Parathyroid adenoma (tissue), 2 donors: ENCODE data around the gene NPTXR.

Experiments
- H2AFZ ChIP-seq: fragments of 300-600 bp; sonication (generic); one replicate; pipeline ENCODE4 v1.7.0; 2017; ENCODE audit warnings: antibody characterized with exemption, mild to moderate bottlenecking
- H3K27ac ChIP-seq: fragments of 300-600 bp; sonication (generic); one replicate; pipeline ENCODE4 v1.7.0; 2017
- H3K27me3 ChIP-seq: fragments of 300-600 bp; sonication (generic); one replicate; pipeline ENCODE4 v1.7.0; 2017; ENCODE audit warnings: low read length; ENCODE audit not compliant: control insufficient read depth, insufficient read depth
- H3K36me3 ChIP-seq: fragments of 300-600 bp; sonication (generic); one replicate; pipeline ENCODE4 v1.7.0; 2017; ENCODE audit warnings: low read length; ENCODE audit not compliant: control insufficient read depth, insufficient read depth
- H3K4me1 ChIP-seq: fragments of 300-600 bp; sonication (generic); one replicate; pipeline ENCODE4 v1.7.0; 2017; ENCODE audit warnings: control low read depth
- H3K4me2 ChIP-seq: fragments of 300-600 bp; sonication (generic); one replicate; pipeline ENCODE4 v1.7.0; 2017; ENCODE audit warnings: low read length
- H3K4me3 ChIP-seq: fragments of 300-600 bp; sonication (generic); one replicate; pipeline ENCODE4 v1.7.0; 2017; ENCODE audit warnings: low read depth, low read length
- H3K79me2 ChIP-seq: fragments of 300-600 bp; sonication (generic); one replicate; pipeline ENCODE4 v1.7.0; 2017; ENCODE audit warnings: control low read depth
- H3K9ac ChIP-seq: fragments of 300-600 bp; sonication (generic); one replicate; pipeline ENCODE4 v1.7.0; 2017; ENCODE audit warnings: mild to moderate bottlenecking
- H3K9me3 ChIP-seq: fragments of 300-600 bp; sonication (generic); one replicate; pipeline ENCODE4 v1.7.0; 2017; ENCODE audit warnings: low read length; ENCODE audit not compliant: control insufficient read depth
- TF ChIP-seq, protein P1 (sequence below): fragments of 300-600 bp; sonication (generic); IDR thresholded peaks from one replicate; pipeline ENCODE4 v1.7.0; 2017; ENCODE audit warnings: antibody characterized with exemption, mild to moderate bottlenecking
- donor health status: primary hyperparathyroidism.

Gene NPTXR

GRCh38 chr22:38802671-38803121 lies 41.1 kb downstream of the NPTXR start:
- Histone ChIP-seq H3K27me3 (no peaks in the 10 kb centered on the region), H3K9ac (no peak overlapping the region), H3K4me1 (no peaks in the 10 kb centered on the region), H3K79me2 (no peaks in the 10 kb centered on the region), H3K27ac (no peak overlapping the region), H2AFZ (no peak overlapping the region), H3K36me3 (no peaks in the 10 kb centered on the region), H3K4me3 (no peak overlapping the region), H3K9me3 (no peaks in the 10 kb centered on the region), H3K4me2 (no peak overlapping the region)
- TF ChIP-seq, protein P1, sequence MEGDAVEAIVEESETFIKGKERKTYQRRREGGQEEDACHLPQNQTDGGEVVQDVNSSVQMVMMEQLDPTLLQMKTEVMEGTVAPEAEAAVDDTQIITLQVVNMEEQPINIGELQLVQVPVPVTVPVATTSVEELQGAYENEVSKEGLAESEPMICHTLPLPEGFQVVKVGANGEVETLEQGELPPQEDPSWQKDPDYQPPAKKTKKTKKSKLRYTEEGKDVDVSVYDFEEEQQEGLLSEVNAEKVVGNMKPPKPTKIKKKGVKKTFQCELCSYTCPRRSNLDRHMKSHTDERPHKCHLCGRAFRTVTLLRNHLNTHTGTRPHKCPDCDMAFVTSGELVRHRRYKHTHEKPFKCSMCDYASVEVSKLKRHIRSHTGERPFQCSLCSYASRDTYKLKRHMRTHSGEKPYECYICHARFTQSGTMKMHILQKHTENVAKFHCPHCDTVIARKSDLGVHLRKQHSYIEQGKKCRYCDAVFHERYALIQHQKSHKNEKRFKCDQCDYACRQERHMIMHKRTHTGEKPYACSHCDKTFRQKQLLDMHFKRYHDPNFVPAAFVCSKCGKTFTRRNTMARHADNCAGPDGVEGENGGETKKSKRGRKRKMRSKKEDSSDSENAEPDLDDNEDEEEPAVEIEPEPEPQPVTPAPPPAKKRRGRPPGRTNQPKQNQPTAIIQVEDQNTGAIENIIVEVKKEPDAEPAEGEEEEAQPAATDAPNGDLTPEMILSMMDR = no peak

DNA sequence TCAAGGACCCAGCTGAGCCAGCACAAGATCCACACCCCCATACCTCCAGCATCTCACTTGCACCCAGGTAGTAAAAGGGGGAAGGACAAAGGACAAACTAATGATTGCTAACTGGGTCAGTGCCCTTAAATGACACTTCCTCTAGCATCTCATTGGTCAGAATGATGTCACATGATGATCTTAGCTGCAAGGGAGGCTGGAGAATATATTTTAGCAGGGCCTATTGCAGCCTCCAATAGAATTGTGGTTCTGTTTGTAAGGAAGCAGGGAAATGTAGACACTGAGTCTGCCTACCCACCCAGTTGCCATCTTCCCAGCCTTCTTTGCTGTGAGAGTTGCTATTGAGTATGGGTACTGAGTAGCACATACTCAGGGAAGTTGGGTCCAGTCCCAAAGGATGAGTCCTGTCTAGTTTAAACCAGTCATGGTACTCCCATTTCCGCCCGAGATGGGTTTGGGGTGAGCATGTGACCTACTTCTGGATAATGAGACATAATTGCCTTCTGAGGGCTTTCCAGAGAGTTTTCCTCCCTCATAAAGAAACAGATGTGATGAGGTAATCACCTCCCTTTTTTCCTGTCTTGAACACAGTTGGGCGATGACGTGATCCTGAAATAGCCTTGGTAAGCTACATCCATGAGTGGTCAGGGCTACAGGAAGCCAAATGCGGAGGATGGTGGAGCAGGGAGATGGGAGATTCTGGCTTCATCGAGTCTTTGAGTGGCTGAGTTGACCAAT lies 44.4 kb downstream of the NPTXR start:
- Histone ChIP-seq H3K79me2 (no peaks in the 10 kb centered on the region), H3K27ac (no peak overlapping the region), H3K36me3 (no peaks in the 10 kb centered on the region), H3K4me1 (peaks cover under 1% of the 10 kb centered on the region), H3K4me2 (no peak overlapping the region), H3K9ac (no peak overlapping the region), H3K9me3 (no peaks in the 10 kb centered on the region), H2AFZ (no peak overlapping the region), H3K27me3 (no peaks in the 10 kb centered on the region), H3K4me3 (no peak overlapping the region)
- TF ChIP-seq, protein P1 = no peak

- Histone ChIP-seq H3K27ac (no peak overlapping the region), H3K9me3 (no peaks in the 10 kb centered on the region), H3K4me1 (peaks cover 4% of the 10 kb centered on the region), H3K9ac (no peak overlapping the region), H3K36me3 (no peaks in the 10 kb centered on the region), H3K4me3 (no peak overlapping the region), H3K79me2 (no peaks in the 10 kb centered on the region), H3K4me2 (no peak overlapping the region), H2AFZ (no peak overlapping the region), H3K27me3 (no peaks in the 10 kb centered on the region)
- TF ChIP-seq, protein P1 = no peak
Observed at GRCh38 chr22:38798496-38798895, 45.3 kb downstream of the NPTXR start.

- Histone ChIP-seq H3K4me3 (no peak overlapping the region), H3K9ac (no peak overlapping the region), H3K36me3 (no peaks in the 10 kb centered on the region), H3K27ac (no peak overlapping the region), H3K4me1 (peaks cover 4% of the 10 kb centered on the region), H3K4me2 (no peak overlapping the region), H2AFZ (no peak overlapping the region), H3K79me2 (no peaks in the 10 kb centered on the region), H3K9me3 (no peaks in the 10 kb centered on the region), H3K27me3 (no peaks in the 10 kb centered on the region)
- TF ChIP-seq, protein P1 = no peak
Observed at GRCh38 chr22:38796262-38796957, 47.4 kb downstream of the NPTXR start.
